ENCODE measurements around the gene SRRM3.

SRRM3 gene

DNA sequence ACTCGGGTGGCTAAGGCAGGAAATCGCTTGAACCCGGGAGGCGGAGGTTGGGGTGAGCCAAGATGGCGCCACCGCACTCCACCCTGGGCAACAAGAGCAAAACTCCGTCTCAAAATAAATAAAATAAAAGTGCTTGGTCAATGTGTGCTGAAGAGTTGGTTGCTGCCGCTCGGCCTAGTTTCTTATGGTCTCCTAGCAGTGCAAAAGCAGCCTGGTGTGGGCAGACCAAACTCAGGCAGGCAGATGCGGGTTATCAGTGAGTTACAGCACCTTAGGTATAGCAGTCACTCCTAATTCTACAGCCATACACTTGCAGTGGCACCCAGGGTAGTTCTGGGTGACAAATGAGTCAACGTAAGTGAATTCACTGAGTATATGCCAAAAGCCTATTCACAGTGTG lies 123.4 kb downstream of the SRRM3 start:
- no peak for DNase-seq (ENCODE audit: low read depth)
- no peak overlapping the region for H3K4me3 ChIP-seq (ENCODE audit: low read depth, low read length)
- TF ChIP-seq MYC (IDR thresholded peaks at IDR 0.05; ENCODE audit: low read depth, low read length) (no peak), POLR2A (IDR thresholded peaks at IDR 0.05; ENCODE audit: extremely low read depth, insufficient read length) (no peak)
- TF ChIP-seq, protein P1, sequence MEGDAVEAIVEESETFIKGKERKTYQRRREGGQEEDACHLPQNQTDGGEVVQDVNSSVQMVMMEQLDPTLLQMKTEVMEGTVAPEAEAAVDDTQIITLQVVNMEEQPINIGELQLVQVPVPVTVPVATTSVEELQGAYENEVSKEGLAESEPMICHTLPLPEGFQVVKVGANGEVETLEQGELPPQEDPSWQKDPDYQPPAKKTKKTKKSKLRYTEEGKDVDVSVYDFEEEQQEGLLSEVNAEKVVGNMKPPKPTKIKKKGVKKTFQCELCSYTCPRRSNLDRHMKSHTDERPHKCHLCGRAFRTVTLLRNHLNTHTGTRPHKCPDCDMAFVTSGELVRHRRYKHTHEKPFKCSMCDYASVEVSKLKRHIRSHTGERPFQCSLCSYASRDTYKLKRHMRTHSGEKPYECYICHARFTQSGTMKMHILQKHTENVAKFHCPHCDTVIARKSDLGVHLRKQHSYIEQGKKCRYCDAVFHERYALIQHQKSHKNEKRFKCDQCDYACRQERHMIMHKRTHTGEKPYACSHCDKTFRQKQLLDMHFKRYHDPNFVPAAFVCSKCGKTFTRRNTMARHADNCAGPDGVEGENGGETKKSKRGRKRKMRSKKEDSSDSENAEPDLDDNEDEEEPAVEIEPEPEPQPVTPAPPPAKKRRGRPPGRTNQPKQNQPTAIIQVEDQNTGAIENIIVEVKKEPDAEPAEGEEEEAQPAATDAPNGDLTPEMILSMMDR (IDR thresholded peaks at IDR 0.05; ENCODE audit: low read depth, low read length) = no peak
- TF ChIP-seq, protein P2, sequence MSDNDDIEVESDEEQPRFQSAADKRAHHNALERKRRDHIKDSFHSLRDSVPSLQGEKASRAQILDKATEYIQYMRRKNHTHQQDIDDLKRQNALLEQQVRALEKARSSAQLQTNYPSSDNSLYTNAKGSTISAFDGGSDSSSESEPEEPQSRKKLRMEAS (IDR thresholded peaks at IDR 0.05; ENCODE audit: low read depth, low read length) = no peak

DNA sequence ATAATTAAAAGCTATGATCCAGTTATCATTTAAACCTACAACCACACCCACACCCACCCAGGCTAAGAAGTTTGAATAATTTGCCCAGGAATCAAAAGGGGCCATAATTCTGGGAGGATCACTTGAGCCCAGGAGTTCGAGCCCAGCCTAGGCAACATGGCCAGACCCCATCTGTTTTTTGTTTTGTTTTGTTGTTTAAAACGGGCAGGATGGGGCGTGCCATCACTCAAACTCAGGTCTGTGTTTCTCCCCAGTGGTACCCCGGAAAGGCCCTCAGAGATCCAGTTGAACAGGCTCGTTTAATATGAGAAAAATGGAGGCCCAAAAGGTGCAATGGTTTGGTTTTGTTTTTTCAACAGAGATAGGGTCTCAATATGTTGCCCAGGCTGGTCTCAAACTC lies 124.1 kb downstream of the SRRM3 start:
- no peak for TF ChIP-seq MYC (IDR thresholded peaks at IDR 0.05; ENCODE audit: low read depth, low read length)
- TF ChIP-seq, protein P1 (IDR thresholded peaks at IDR 0.05; ENCODE audit: low read depth, low read length) = no peak
- TF ChIP-seq, protein P2 (IDR thresholded peaks at IDR 0.05; ENCODE audit: low read depth, low read length) = no peak
- TF ChIP-seq POLR2A (IDR thresholded peaks at IDR 0.05; ENCODE audit: extremely low read depth, insufficient read length) = no peak
- no peak overlapping the region for H3K4me3 ChIP-seq (ENCODE audit: low read depth, low read length)

DNA sequence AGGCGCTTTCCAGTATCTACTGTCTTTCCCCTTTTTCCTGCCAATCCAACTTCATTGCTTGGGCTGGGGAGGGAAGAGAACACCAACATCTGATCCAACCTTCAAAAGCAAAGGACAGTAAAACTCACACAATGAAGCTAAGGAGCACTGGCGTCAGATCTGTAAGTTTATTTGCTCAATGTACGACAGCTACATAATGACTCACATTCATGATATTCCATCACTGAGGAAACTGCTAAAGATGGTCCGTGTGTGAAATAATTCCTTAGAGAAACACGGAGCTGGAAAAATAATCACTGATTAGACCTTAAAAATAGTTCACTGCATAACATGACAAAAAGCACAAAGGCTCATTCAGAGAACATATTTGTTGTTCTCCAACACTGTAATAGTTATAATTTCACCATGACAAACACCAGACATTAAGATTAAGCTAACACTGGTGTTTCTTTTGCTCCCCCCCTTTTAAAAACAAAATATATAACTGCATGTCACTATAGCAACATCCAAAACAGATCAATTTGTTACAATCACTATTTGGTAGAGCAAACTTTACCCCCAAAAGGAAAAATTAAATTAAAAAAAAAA lies 125.0 kb downstream of the SRRM3 start:
- TF ChIP-seq, protein P2 (IDR thresholded peaks at IDR 0.05; ENCODE audit: low read depth, low read length) = no peak
- DNase-seq (ENCODE audit: low read depth) = no peak

More for the DNA sequence above, 124.1 kb downstream of the SRRM3 start:
- DNase-seq (ENCODE audit: low read depth) = no peak

DNA sequence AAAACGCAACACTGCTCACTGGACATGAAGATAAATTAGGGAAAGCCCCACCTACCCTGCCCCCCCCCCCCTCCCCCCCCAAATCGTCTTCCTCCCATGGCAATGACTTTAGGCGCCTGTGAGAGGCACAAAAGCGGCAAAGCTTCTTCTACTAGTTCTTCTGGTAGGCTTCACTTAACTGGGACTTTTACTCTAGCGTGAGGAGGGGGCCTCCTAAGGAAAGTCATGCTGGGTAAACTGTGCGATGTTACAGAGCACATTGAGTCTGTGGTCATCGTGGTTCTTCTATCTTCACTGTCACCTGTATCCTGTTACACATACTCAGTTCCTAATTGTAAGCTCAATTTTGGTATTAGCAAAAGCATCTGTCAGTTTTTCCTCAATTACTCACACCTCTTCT lies 125.9 kb downstream of the SRRM3 start:
- TF ChIP-seq MYC (IDR thresholded peaks at IDR 0.05; ENCODE audit: low read depth, low read length) (peak; percentile 82), POLR2A (IDR thresholded peaks at IDR 0.05; ENCODE audit: extremely low read depth, insufficient read length) (no peak)
- TF ChIP-seq, protein P1 (IDR thresholded peaks at IDR 0.05; ENCODE audit: low read depth, low read length) = no peak
- TF ChIP-seq, protein P2 (IDR thresholded peaks at IDR 0.05; ENCODE audit: low read depth, low read length) = peak; percentile 82
- peak; percentile 86 for DNase-seq (ENCODE audit: low read depth)
- H3K4me3 ChIP-seq (ENCODE audit: low read depth, low read length) = no peak overlapping the region

More for the DNA sequence above, 125.0 kb downstream of the SRRM3 start:
- no peak overlapping the region for H3K4me3 ChIP-seq (ENCODE audit: low read depth, low read length)

DNA sequence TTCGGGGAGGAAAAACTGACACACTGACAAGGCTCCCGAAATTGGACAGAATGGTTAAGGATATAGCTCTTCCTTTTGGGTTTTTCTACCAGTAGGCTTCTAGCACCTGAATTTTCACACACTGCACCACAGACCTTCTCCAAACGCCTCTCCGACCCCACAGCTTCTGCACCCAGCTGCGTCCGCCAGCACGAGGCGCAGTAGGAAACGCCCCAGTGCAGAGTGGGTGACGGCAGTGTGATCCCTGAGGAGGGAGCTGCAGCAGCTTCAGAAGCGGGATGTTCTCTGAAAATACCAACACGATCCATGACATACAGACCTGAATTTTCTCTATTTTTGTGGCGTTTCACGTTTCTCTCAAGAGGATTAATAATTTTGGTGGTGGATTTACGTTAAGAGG lies 126.7 kb downstream of the SRRM3 start:
- H3K4me3 ChIP-seq (ENCODE audit: low read depth, low read length) = no peak overlapping the region
- no peak for DNase-seq (ENCODE audit: low read depth)
- TF ChIP-seq POLR2A (IDR thresholded peaks at IDR 0.05; ENCODE audit: extremely low read depth, insufficient read length) (peak; percentile 15), MYC (IDR thresholded peaks at IDR 0.05; ENCODE audit: low read depth, low read length) (no peak)
- TF ChIP-seq, protein P2 (IDR thresholded peaks at IDR 0.05; ENCODE audit: low read depth, low read length) = no peak
- TF ChIP-seq, protein P1 (IDR thresholded peaks at IDR 0.05; ENCODE audit: low read depth, low read length) = no peak

DNA sequence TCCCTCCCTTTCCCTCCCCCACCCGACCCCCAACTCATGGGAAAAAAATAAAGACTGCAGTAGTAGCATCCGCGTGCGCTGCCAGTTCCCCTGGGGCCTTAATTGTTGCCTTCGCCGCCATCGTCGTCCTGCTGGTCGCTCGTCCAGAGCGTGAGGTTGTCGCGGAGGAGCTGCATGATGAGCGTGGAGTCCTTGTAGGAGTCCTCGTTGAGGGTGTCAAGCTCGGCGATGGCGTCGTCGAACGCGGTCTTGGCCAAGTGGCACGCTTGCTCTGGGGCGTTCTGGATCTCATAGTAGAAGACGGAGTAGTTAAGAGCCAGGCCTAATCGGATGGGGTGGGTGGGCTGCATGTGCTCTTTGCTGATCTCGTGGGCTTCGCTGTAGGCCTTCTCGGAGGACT lies 127.8 kb downstream of the SRRM3 start:
- H3K4me3 ChIP-seq (ENCODE audit: low read depth, low read length) = no peak overlapping the region
- no peak for TF ChIP-seq POLR2A (IDR thresholded peaks at IDR 0.05; ENCODE audit: extremely low read depth, insufficient read length)
- TF ChIP-seq, protein P2 (IDR thresholded peaks at IDR 0.05; ENCODE audit: low read depth, low read length) = no peak
- TF ChIP-seq, protein P1 (IDR thresholded peaks at IDR 0.05; ENCODE audit: low read depth, low read length) = no peak
- TF ChIP-seq MYC (IDR thresholded peaks at IDR 0.05; ENCODE audit: low read depth, low read length) = no peak
- DNase-seq (ENCODE audit: low read depth) = no peak

Data from NB4 (cell line).